ENCODE results near the gene IRGC. TPM values are rescaled to one million over a fixed set of nuclear protein-coding genes. Genes with fewer than 3 reads are reported as not detected.

Gene IRGC
- total RNA-seq, 4 donors from 2014 or later: not detected

DNA sequence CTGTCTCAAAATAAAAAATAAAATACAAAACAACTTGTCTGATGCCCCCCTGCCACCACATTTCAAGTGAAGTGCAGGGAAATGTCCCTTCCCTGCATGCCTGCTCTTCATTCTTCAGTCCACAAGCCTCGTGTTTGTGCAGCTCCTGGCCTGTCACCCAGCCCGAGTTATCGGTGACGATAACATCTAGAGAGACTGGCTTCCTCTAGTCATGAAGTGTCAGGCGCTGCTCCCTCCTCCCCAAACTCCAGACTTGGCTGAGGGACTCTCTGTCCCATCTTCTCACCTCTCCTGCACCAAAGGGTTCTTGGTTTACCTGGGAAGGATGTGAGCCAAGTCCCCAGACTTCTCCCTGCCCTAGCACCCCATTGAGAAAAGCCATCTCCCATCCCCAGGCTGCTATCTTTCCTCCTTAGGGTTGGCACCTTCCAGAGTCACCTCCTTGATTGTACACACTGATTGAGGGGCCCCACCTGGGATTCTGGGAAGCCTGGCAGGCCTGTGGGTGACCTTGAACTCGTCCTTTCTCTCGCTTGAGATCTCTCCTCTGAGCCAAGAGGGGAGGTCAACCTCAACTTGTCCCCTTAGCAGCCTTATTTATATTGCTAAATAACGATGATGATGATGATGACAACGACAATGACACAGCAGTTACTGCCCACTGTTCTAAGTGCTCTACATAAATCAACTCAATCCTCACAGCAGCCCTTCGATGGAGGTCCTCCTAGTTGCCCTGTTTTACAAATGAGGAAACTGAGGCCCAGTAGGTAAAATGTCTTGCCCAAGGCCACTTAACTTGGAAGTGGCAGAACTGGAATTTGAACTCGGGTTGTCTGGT is 32.8 kb upstream of the IRGC start:
- no peak for DNase-seq (ENCODE audit: low spot score)
- TF ChIP-seq, protein P1, sequence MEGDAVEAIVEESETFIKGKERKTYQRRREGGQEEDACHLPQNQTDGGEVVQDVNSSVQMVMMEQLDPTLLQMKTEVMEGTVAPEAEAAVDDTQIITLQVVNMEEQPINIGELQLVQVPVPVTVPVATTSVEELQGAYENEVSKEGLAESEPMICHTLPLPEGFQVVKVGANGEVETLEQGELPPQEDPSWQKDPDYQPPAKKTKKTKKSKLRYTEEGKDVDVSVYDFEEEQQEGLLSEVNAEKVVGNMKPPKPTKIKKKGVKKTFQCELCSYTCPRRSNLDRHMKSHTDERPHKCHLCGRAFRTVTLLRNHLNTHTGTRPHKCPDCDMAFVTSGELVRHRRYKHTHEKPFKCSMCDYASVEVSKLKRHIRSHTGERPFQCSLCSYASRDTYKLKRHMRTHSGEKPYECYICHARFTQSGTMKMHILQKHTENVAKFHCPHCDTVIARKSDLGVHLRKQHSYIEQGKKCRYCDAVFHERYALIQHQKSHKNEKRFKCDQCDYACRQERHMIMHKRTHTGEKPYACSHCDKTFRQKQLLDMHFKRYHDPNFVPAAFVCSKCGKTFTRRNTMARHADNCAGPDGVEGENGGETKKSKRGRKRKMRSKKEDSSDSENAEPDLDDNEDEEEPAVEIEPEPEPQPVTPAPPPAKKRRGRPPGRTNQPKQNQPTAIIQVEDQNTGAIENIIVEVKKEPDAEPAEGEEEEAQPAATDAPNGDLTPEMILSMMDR (IDR thresholded peaks at IDR 0.05): no peak
- no peak for ATAC-seq (ENCODE audit: low FRiP score)

DNA sequence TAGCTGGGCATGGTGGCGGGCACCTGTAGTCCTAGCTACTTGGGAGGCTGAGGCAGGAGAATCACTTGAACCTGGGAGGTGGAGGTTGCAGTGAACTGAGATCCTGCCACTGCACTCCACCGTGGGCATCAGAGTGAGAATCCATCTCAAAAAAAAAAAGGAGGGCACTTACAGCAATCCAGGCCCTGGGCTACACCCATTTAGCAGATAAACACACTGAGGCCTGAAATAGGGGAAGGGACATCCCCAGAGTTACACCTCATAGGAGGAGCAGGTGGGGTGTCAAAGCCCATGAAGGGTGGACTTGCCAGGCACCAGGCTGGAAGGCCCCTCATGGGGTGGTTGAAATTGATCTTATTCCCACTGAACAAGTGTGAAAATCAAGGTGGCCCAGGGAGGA is 32.0 kb upstream of the IRGC start:
- TF ChIP-seq, protein P1 (IDR thresholded peaks at IDR 0.05): no peak
- DNase-seq (ENCODE audit: low spot score) (no peak), ATAC-seq (ENCODE audit: low FRiP score) (no peak)

DNA sequence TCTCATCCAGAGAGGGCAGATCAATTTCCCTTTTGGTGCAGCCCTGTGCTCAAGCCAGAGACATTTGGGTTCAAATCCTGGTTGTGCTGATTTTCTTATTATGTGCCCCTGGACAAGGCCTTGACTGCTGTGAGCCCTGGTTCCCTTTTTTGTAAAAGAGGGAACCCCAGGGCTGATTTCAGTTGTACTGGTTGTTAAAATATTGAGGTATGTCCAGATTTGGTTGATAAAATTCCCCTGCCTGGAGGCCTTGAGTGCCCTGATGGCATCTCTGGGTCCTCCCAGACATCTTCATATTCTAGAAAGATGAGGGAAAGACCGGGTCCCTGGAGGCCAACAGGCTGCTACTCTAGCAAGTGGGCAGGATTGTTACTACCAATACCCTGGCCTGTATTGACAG is 31.6 kb upstream of the IRGC start:
- TF ChIP-seq, protein P1 (IDR thresholded peaks at IDR 0.05): no peak
- no peak for ATAC-seq (ENCODE audit: low FRiP score)
- no peak for DNase-seq (ENCODE audit: low spot score)

GRCh38 chr19:43687660-43687997 is 28.2 kb upstream of the IRGC start:
- TF ChIP-seq, protein P1 (IDR thresholded peaks at IDR 0.05): no peak
- DNase-seq (ENCODE audit: low spot score): no peak
- no peak for ATAC-seq (ENCODE audit: low FRiP score)

- DNase-seq (ENCODE audit: low spot score): no peak
- TF ChIP-seq, protein P1 (IDR thresholded peaks at IDR 0.05): no peak
- no peak for ATAC-seq (ENCODE audit: low FRiP score)
These were observed 27.7 kb upstream of the IRGC start for GRCh38 chr19:43688059-43688701.

GRCh38 chr19:43690444-43690843 is 25.4 kb upstream of the IRGC start:
- no peak for ATAC-seq (ENCODE audit: low FRiP score)
- DNase-seq (ENCODE audit: low spot score): no peak
- TF ChIP-seq, protein P1 (IDR thresholded peaks at IDR 0.05): no peak

- TF ChIP-seq, protein P1 (IDR thresholded peaks at IDR 0.05): no peak
- DNase-seq (ENCODE audit: low spot score) (no peak), ATAC-seq (ENCODE audit: low FRiP score) (no peak)
These were observed 25.0 kb upstream of the IRGC start for GRCh38 chr19:43690890-43691289.

Measured in omental fat pad (tissue), 4 donors.